ENCODE data around the gene MAP3K5. TPM values are rescaled to one million over a fixed set of nuclear protein-coding genes. Genes with fewer than 3 reads are reported as not detected.

Gene MAP3K5
- total and polyA plus RNA-seq, 2 donors (not counting 1 experiment from before 2014, with no cell fraction given), result 10.9 to 62.6 TPM

GRCh38 chr6:136767103-136767502, 25.2 kb downstream of the MAP3K5 start:
- TF ChIP-seq EZH2 (IDR thresholded peaks at IDR 0.05; ENCODE audit: low read length, missing control alignments), result no peak
- TF ChIP-seq CTCF (conservative IDR thresholded peaks at IDR 0.05 in 1 of 2, IDR thresholded peaks at IDR 0.05 in 1 of 2; ENCODE audit: low read depth in 1 of 2, low read length in 2 of 2), result no peak
- DNase-seq (ENCODE audit: low read depth in 2 of 2), result no peak
- no peak overlapping the region for H3K4me3 ChIP-seq (replicated peaks in 1 of 4; ENCODE audit: control extremely low read depth in 1 of 4, insufficient read depth in 1 of 4, low read depth in 3 of 4, low read length in 4 of 4)
- no peaks in the 10 kb centered on the region for H3K27me3 ChIP-seq (ENCODE audit: control insufficient read depth, insufficient read depth, low read length)
- no peak overlapping the region for H3K9ac ChIP-seq (ENCODE audit: insufficient read depth, low read length)
- H4K20me1 ChIP-seq (ENCODE audit: control insufficient read depth, extremely low read depth, insufficient read depth, low read length), result no peaks in the 10 kb centered on the region
- H3K4me2 ChIP-seq (ENCODE audit: extremely low read depth, insufficient read depth, low read length), result no peak overlapping the region
- H3K4me1 ChIP-seq (ENCODE audit: control insufficient read depth, extremely low read depth, insufficient read depth, low read length), result peaks cover 9% of the 10 kb centered on the region
- H3K27ac ChIP-seq (ENCODE audit: insufficient read depth, low read length), result no peak overlapping the region
- no peak overlapping the region for H2AFZ ChIP-seq (ENCODE audit: low read length)
- no peaks in the 10 kb centered on the region for H3K36me3 ChIP-seq (ENCODE audit: control insufficient read depth, insufficient read depth, low read length)
- no peaks in the 10 kb centered on the region for H3K9me3 ChIP-seq (ENCODE audit: control insufficient read depth, insufficient read depth, low read depth, low read length)
- peaks cover 53% of the 10 kb centered on the region for H3K79me2 ChIP-seq (ENCODE audit: control insufficient read depth, insufficient read depth, low read length)

- no peak overlapping the region for H3K4me3 ChIP-seq (replicated peaks in 1 of 4; ENCODE audit: control extremely low read depth in 1 of 4, insufficient read depth in 1 of 4, low read depth in 3 of 4, low read length in 4 of 4)
- no peaks in the 10 kb centered on the region for H3K36me3 ChIP-seq (ENCODE audit: control insufficient read depth, insufficient read depth, low read length)
- no peak overlapping the region for H2AFZ ChIP-seq (ENCODE audit: low read length)
- no peak for TF ChIP-seq CTCF (conservative IDR thresholded peaks at IDR 0.05 in 1 of 2, IDR thresholded peaks at IDR 0.05 in 1 of 2; ENCODE audit: low read depth in 1 of 2, low read length in 2 of 2)
- TF ChIP-seq EZH2 (IDR thresholded peaks at IDR 0.05; ENCODE audit: low read length, missing control alignments), result no peak
- no peaks in the 10 kb centered on the region for H3K27me3 ChIP-seq (ENCODE audit: control insufficient read depth, insufficient read depth, low read length)
- no peaks in the 10 kb centered on the region for H3K9me3 ChIP-seq (ENCODE audit: control insufficient read depth, insufficient read depth, low read depth, low read length)
- no peak overlapping the region for H3K27ac ChIP-seq (ENCODE audit: insufficient read depth, low read length)
- H3K79me2 ChIP-seq (ENCODE audit: control insufficient read depth, insufficient read depth, low read length), result peaks cover 53% of the 10 kb centered on the region
- peaks cover 10% of the 10 kb centered on the region for H3K4me1 ChIP-seq (ENCODE audit: control insufficient read depth, extremely low read depth, insufficient read depth, low read length)
- H4K20me1 ChIP-seq (ENCODE audit: control insufficient read depth, extremely low read depth, insufficient read depth, low read length), result no peaks in the 10 kb centered on the region
- H3K4me2 ChIP-seq (ENCODE audit: extremely low read depth, insufficient read depth, low read length), result no peak overlapping the region
- no peak overlapping the region for H3K9ac ChIP-seq (ENCODE audit: insufficient read depth, low read length)
- no peak for DNase-seq (ENCODE audit: low read depth in 2 of 2)
Measured at GRCh38 chr6:136766274-136766673, 26.0 kb downstream of the MAP3K5 start.

GRCh38 chr6:136764517-136764993, 27.7 kb downstream of the MAP3K5 start:
- no peak for DNase-seq (ENCODE audit: low read depth in 2 of 2)
- no peaks in the 10 kb centered on the region for H3K36me3 ChIP-seq (ENCODE audit: control insufficient read depth, insufficient read depth, low read length)
- TF ChIP-seq CTCF (conservative IDR thresholded peaks at IDR 0.05 in 1 of 2, IDR thresholded peaks at IDR 0.05 in 1 of 2; ENCODE audit: low read depth in 1 of 2, low read length in 2 of 2) (no peak), EZH2 (IDR thresholded peaks at IDR 0.05; ENCODE audit: low read length, missing control alignments) (no peak)
- no peaks in the 10 kb centered on the region for H3K9me3 ChIP-seq (ENCODE audit: control insufficient read depth, insufficient read depth, low read depth, low read length)
- no peak overlapping the region for H3K4me3 ChIP-seq (replicated peaks in 1 of 4; ENCODE audit: control extremely low read depth in 1 of 4, insufficient read depth in 1 of 4, low read depth in 3 of 4, low read length in 4 of 4)
- H4K20me1 ChIP-seq (ENCODE audit: control insufficient read depth, extremely low read depth, insufficient read depth, low read length), result no peaks in the 10 kb centered on the region
- no peaks in the 10 kb centered on the region for H3K27me3 ChIP-seq (ENCODE audit: control insufficient read depth, insufficient read depth, low read length)
- peaks cover 57% of the 10 kb centered on the region for H3K79me2 ChIP-seq (ENCODE audit: control insufficient read depth, insufficient read depth, low read length)
- no peak overlapping the region for H3K9ac ChIP-seq (ENCODE audit: insufficient read depth, low read length)
- no peak overlapping the region for H3K4me2 ChIP-seq (ENCODE audit: extremely low read depth, insufficient read depth, low read length)
- H3K27ac ChIP-seq (ENCODE audit: insufficient read depth, low read length), result no peak overlapping the region
- H3K4me1 ChIP-seq (ENCODE audit: control insufficient read depth, extremely low read depth, insufficient read depth, low read length), result peaks cover 12% of the 10 kb centered on the region
- no peak overlapping the region for H2AFZ ChIP-seq (ENCODE audit: low read length)
